Lower leg skin (tissue), 4 donors: ENCODE data around the gene EPB41. TPM values are rescaled to one million over a fixed set of nuclear protein-coding genes. Genes with fewer than 3 reads are reported as not detected.

Experiments used
- DNase-seq, 2 donors: peaks; one replicate each; pipeline ENCODE4 v3.0.0-alpha.2; 2019; ENCODE audit warnings: low spot score in 2 of 2
- H3K4me3 ChIP-seq: fragments of 200-600 bp; sonication (generic); 2 replicates; pipeline ENCODE4 v1.5.1; 2017; ENCODE audit warnings: mild to moderate bottlenecking, low read depth; ENCODE audit not compliant: poor library complexity, severe bottlenecking
- POLR2A ChIP-seq, 2 donors: fragments of 450-650 bp; IDR thresholded peaks; one replicate each; pipeline ENCODE4 v1.6.1; 2016 to 2017; ENCODE audit warnings: antibody characterized with exemption in 2 of 2, mild to moderate bottlenecking in 1 of 2, moderate library complexity in 1 of 2
- WGBS, 2 donors: methylation state at CpG; one replicate each; pipeline ENCODE4 v1.1.5; 2018; 5-methylcytosine and 5-hydroxymethylcytosine counted together
- intact Hi-C: fragments of 100-400 bp; cut with DNase I; formaldehyde crosslinking; loops from one replicate; pipeline ENCODE4 v1.15.0; 2023; ENCODE audit warnings: low total_unique reads
- total RNA-seq, 4 donors: library from RNA; depleted of rRNA; stranded (reverse); fragments of >200 nt; gene quantifications; one replicate each; pipeline ENCODE4 v1.1.0, GENCODE V29; 2016
- TF ChIP-seq, protein P1 (sequence below), 3 donors: fragments of 450-650 bp; IDR thresholded peaks; one replicate each; pipeline ENCODE4 v1.5.1; 2016; ENCODE audit warnings: antibody characterized with exemption in 3 of 3, mild to moderate bottlenecking in 3 of 3, moderate library complexity in 2 of 3

Gene EPB41
- total RNA-seq, 4 donors from 2014 or later, result 41.1 to 60.2 (median 50.3) TPM

GRCh38 chr1:28910379-28911115 lies 3.8 kb upstream of the EPB41 start:
- 79 to 83% methylated on average over 7 of the region's 7 CpGs for WGBS, 2 donors
- TF ChIP-seq, protein P1, sequence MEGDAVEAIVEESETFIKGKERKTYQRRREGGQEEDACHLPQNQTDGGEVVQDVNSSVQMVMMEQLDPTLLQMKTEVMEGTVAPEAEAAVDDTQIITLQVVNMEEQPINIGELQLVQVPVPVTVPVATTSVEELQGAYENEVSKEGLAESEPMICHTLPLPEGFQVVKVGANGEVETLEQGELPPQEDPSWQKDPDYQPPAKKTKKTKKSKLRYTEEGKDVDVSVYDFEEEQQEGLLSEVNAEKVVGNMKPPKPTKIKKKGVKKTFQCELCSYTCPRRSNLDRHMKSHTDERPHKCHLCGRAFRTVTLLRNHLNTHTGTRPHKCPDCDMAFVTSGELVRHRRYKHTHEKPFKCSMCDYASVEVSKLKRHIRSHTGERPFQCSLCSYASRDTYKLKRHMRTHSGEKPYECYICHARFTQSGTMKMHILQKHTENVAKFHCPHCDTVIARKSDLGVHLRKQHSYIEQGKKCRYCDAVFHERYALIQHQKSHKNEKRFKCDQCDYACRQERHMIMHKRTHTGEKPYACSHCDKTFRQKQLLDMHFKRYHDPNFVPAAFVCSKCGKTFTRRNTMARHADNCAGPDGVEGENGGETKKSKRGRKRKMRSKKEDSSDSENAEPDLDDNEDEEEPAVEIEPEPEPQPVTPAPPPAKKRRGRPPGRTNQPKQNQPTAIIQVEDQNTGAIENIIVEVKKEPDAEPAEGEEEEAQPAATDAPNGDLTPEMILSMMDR (IDR thresholded peaks at IDR 0.05), result no peak
- TF ChIP-seq POLR2A (IDR thresholded peaks at IDR 0.05), result no peak

DNA sequence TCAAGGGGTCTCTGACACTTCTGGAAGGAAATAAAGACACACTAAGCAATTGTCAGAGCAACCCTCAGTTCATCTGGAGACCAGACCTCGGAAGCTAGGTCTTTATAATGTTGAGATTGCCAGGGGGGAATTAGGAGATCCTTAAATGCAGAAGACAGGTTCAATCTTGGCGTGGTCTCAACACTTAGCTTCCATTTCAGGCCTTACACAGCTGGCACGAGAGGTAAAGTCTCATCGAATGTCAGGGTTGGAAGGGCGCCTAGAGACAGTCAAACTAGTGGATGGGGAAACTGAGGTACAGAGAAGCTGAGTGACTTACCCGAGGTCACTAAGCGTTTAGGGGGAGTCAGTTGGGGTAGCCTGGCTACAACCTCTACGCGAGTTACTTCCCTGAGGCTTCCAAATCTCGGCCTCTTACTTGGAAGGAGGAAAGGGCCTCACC lies 562 bp upstream of the EPB41 start:
- TF ChIP-seq, protein P1 (IDR thresholded peaks at IDR 0.05), result no peak
- no peak for TF ChIP-seq POLR2A (IDR thresholded peaks at IDR 0.05)
- DNase-seq, result no peak
- intact Hi-C loops, result no loop called here
- 29 to 31% methylated on average over 10 of the region's 10 CpGs for WGBS, 2 donors
- H3K4me3 ChIP-seq, result no peak overlapping the region

More at GRCh38 chr1:28910379-28911115, 3.8 kb upstream of the EPB41 start:
- H3K4me3 ChIP-seq, result no peak overlapping the region
- intact Hi-C loops, result no loop called here
- DNase-seq, result peak in 1 of 2 donors; percentile 57

GRCh38 chr1:28915031-28915895 lies 894 bp downstream of the EPB41 start:
- WGBS, 2 donors, result 5 to 7% methylated on average over 13 to 32 of the region's 32 CpGs
- H3K4me3 ChIP-seq, result peak overlapping the region; percentile 47
- intact Hi-C loops, result no loop called here
- peak in 1 of 2 donors; percentile 20 for DNase-seq
- TF ChIP-seq POLR2A (IDR thresholded peaks at IDR 0.05), result no peak
- TF ChIP-seq, protein P1 (IDR thresholded peaks at IDR 0.05), result no peak

- 79 to 88% methylated on average over 2 of the region's 2 CpGs for whole genome bisulfite sequencing, 2 donors
- TF ChIP-seq, protein P1 (IDR thresholded peaks at IDR 0.05), result no peak
- no peak for TF ChIP-seq POLR2A (IDR thresholded peaks at IDR 0.05)
- intact Hi-C loops, result no loop called here
- H3K4me3 ChIP-seq, result no peak overlapping the region
- no peak for DNase-seq
These were observed 3.4 kb downstream of the EPB41 start for GRCh38 chr1:28917757-28918118.

DNA sequence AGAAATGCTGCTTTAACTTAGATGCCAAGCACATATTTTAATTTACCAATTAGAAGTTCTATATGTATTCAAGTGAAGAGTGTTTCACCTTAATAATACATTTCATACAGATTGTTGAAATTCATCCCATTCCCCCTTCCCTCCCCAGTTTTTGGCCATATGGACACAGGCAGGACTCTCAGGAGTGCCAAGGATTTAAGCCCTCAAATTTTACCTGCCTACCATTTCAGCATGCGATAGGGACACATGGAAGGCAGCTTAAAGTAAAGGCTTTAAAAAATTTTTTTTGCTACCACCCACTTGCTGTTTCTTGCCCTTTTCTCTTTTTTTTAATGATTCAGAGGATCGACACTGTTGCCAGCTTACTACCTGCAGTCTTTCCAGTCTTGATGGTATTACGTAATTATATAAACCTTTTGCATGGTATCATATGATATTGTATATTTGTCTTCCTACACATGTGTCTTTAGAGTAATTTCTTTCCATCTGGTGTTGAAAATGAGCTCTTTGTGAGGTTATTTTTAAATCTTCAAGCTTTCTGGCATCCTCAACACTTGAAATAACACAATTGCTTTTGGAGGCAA lies 7.0 kb downstream of the EPB41 start:
- TF ChIP-seq POLR2A (IDR thresholded peaks at IDR 0.05), result no peak
- TF ChIP-seq, protein P1 (IDR thresholded peaks at IDR 0.05), result no peak
- no peak overlapping the region for H3K4me3 ChIP-seq
- intact Hi-C loops, result no loop called here
- 81 to 84% methylated on average over 3 of the region's 3 CpGs for WGBS, 2 donors
- DNase-seq, result no peak
